Activated B cell treated with CpG ODN at 0.5 μM for 24 hours (primary cell): ENCODE data around the gene HACD1. TPM values are rescaled to one million over a fixed set of nuclear protein-coding genes. Genes with fewer than 3 reads are reported as not detected.
A peak's percentile ranks its signal among the peaks of the same experiment; 100 is the strongest.

Source experiments
- ATAC-seq: fragments of 200-7000 bp; cut with Tn5 transposase; one replicate; pipeline ENCODE4 v1.10.0; 2021; ENCODE audit warnings: low read depth, mild to moderate bottlenecking, moderate library complexity
- CTCF ChIA-PET: fragments of 350-600 bp; sonication (Branson Sonifier 250); formaldehyde crosslinking; loops from one replicate; lab custom pipeline; 2021; ENCODE audit warnings: antibody characterized with exemption; lab: Charles Lee
- POLR2A ChIA-PET: fragments of 350-600 bp; sonication (Branson Sonifier 250); formaldehyde crosslinking; loops from one replicate; lab custom pipeline; 2021; ENCODE audit warnings: antibody characterized with exemption; lab: Charles Lee
- DNase-seq: peaks from one replicate; pipeline ENCODE4 v3.0.0; 2022
- H3K27ac Mint-ChIP-seq: one replicate; pipeline ENCODE4 v1.8.0; 2020; ENCODE audit warnings: mixed read lengths
- H3K27me3 Mint-ChIP-seq: one replicate; pipeline ENCODE4 v1.8.0; 2021; ENCODE audit warnings: mixed read lengths
- H3K36me3 Mint-ChIP-seq: one replicate; pipeline ENCODE4 v1.8.0; 2021; ENCODE audit warnings: low read depth, mixed read lengths
- H3K4me1 Mint-ChIP-seq: one replicate; pipeline ENCODE4 v1.8.0; 2021; ENCODE audit warnings: mixed read lengths
- H3K4me3 Mint-ChIP-seq: one replicate; pipeline ENCODE4 v1.8.0; 2020; ENCODE audit warnings: mild to moderate bottlenecking, mixed read lengths
- H3K9me3 Mint-ChIP-seq: one replicate; pipeline ENCODE4 v1.8.0; 2020; ENCODE audit warnings: mixed read lengths
- intact Hi-C: fragments of 100-400 bp; cut with micrococcal nuclease; formaldehyde crosslinking; loops from one replicate; pipeline ENCODE4 v1.15.1; 2024
- total RNA-seq: library from RNA; stranded (reverse); gene quantifications from 2 replicates; pipeline ENCODE4 v1.2.3, GENCODE V29; 2022
- TF ChIP-seq, protein P1 (sequence below): fragments of 200-600 bp; IDR thresholded peaks from one replicate; pipeline ENCODE4 v1.8.0; 2022; ENCODE audit warnings: antibody characterized with exemption, mild to moderate bottlenecking

Gene HACD1
- total RNA-seq, 1 donor from 2014 or later = 1.8 TPM

DNA sequence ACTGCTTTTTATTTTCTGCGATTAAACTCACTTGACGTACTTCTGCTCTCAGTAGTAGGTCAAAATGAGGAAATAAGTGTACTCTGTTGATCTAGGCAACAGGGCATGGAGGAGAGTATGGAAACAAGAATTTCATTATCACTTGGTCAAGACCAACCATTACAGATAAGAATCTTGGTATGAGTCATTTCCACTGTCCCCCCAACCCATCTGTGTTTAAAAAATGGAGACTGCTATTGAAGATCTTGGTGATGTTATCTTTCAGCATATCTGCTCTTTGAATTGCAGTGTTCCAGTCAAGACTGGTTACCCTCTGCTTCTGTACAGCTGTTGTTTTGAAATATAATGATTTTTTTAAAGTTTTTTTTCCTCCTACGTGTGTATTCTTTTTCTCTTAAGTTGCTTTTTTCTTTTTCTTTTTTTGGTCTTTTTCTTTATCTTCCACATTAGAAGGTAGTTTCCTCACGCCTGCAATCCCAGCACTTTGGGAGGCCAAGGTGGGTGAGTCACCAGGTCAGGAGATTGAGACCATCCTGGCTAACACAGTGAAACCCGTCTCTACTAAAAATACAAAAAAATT is 38.5 kb upstream of the HACD1 start:
- Mint-ChIP-seq H3K27me3 (no peaks in the 10 kb centered on the region), H3K4me3 (peak overlapping the region; percentile 50), H3K9me3 (peaks cover 2% of the 10 kb centered on the region), H3K36me3 (peaks cover 45% of the 10 kb centered on the region), H3K27ac (peak overlapping the region; percentile 70), H3K4me1 (peaks cover 59% of the 10 kb centered on the region)
- DNase-seq (no peak), ATAC-seq (peak; percentile 91)
- POLR2A ChIA-PET = interaction anchor here (1.0 to 2.0 kb wide), 3 partner anchors 11 to 14 kb away, joined by 3 to 22 read pairs (median 7); partner anchors contain the start of gene STAM
- intact Hi-C loops = loop anchor here (1.0 to 5.0 kb wide), 4 partner anchors 11 to 1002 kb away; partner anchors contain the start of genes ARL5B, HACD1 and STAM
- CTCF ChIA-PET = interaction anchor here (1.4 kb wide), 1 partner anchor 12 kb away, joined by 3 read pairs; the partner anchor contains the start of gene STAM
- TF ChIP-seq, protein P1, sequence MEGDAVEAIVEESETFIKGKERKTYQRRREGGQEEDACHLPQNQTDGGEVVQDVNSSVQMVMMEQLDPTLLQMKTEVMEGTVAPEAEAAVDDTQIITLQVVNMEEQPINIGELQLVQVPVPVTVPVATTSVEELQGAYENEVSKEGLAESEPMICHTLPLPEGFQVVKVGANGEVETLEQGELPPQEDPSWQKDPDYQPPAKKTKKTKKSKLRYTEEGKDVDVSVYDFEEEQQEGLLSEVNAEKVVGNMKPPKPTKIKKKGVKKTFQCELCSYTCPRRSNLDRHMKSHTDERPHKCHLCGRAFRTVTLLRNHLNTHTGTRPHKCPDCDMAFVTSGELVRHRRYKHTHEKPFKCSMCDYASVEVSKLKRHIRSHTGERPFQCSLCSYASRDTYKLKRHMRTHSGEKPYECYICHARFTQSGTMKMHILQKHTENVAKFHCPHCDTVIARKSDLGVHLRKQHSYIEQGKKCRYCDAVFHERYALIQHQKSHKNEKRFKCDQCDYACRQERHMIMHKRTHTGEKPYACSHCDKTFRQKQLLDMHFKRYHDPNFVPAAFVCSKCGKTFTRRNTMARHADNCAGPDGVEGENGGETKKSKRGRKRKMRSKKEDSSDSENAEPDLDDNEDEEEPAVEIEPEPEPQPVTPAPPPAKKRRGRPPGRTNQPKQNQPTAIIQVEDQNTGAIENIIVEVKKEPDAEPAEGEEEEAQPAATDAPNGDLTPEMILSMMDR = no peak

DNA sequence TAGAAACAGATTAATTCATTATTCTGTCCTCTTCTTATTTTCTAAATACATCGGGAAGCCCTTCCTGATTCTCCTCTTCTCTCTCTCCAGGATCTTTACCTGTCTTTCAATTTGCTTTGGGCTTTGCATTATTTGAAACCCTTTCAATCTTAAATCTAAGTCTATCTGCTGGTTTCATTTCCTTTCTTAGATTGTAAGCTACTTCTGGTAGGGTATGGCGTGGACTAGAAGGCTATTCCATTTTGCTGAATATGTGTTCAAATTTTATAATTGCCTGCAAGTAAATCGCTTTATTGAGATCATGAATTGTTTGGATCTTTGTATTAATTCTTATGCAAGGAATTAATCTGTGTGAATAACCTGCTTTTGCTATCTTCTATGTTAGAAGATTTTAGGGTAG is 37.8 kb upstream of the HACD1 start:
- peak overlapping the region; percentile 70 for H3K27ac Mint-ChIP-seq
- DNase-seq (no peak), ATAC-seq (peak; percentile 35)
- H3K4me3 Mint-ChIP-seq = peak overlapping the region; percentile 1
- no peaks in the 10 kb centered on the region for H3K27me3 Mint-ChIP-seq
- ChIA-PET POLR2A (interaction anchor here (0.8 to 2.0 kb wide), 3 partner anchors 10 to 38 kb away, joined by 3 to 22 read pairs (median 7); partner anchors contain the start of genes HACD1 and STAM), CTCF (interaction anchor here (1.4 kb wide), 1 partner anchor 11 kb away, joined by 3 read pairs; the partner anchor contains the start of gene STAM)
- TF ChIP-seq, protein P1 = no peak
- peaks cover 65% of the 10 kb centered on the region for H3K4me1 Mint-ChIP-seq
- peaks cover 2% of the 10 kb centered on the region for H3K9me3 Mint-ChIP-seq
- H3K36me3 Mint-ChIP-seq = peaks cover 48% of the 10 kb centered on the region
- intact Hi-C loops = loop anchor here (1.0 to 5.0 kb wide), 4 partner anchors 11 to 1002 kb away; partner anchors contain the start of genes ARL5B, HACD1 and STAM

DNA sequence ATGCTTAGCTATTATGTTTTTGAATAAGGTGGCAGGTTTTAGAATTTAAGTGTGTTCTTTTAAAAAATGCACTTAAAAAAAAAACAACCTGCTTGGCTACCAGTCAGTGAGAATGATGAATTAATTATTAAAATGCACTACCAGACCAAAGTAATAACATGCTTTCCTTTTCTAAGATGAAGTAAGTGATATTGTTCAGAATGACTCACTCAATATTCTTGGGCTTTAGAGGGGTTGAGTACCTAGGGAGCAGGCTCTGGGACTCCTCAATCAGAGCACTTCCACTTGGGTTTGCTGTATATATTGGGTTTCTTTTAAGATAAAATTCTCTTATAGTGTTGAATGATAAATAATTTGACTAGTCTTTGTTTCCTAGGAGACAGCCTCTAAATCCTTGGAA is 35.4 kb upstream of the HACD1 start:
- POLR2A ChIA-PET = no interaction called here

DNA sequence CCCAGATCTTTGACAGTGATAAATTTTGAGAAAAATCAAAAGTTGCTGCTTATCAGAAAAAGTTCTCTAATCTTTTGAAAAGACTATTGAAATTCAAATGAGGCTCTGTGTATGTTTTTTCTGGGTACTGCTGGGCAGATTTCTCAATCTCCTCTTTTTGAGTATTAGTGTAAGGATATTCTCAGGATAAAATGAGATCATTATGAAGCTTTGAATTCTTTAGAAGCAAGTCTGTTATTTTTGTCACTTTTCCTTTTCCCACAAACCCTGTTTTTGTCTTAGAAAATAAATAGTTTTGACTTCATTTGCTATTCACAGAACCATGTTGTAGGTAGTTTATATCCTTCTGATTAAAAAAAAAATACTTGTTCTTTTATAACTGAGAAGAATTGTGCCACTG is 34.7 kb upstream of the HACD1 start:
- H3K9me3 Mint-ChIP-seq = peaks cover 2% of the 10 kb centered on the region
- DNase-seq (no peak), ATAC-seq (no peak)
- peaks cover 53% of the 10 kb centered on the region for H3K36me3 Mint-ChIP-seq
- ChIA-PET CTCF (no interaction called here), POLR2A (no interaction called here)
- TF ChIP-seq, protein P1 = no peak
- intact Hi-C loops = no loop called here
- H3K4me3 Mint-ChIP-seq = no peak overlapping the region
- H3K27ac Mint-ChIP-seq = no peak overlapping the region
- peaks cover 69% of the 10 kb centered on the region for H3K4me1 Mint-ChIP-seq
- H3K27me3 Mint-ChIP-seq = no peaks in the 10 kb centered on the region

More for the DNA sequence above, 35.4 kb upstream of the HACD1 start:
- no peak overlapping the region for H3K4me3 Mint-ChIP-seq
- peaks cover 2% of the 10 kb centered on the region for H3K9me3 Mint-ChIP-seq
- peaks cover 52% of the 10 kb centered on the region for H3K36me3 Mint-ChIP-seq
- CTCF ChIA-PET = no interaction called here
- no peak for ATAC-seq
- TF ChIP-seq, protein P1 = no peak
- intact Hi-C loops = no loop called here
- peaks cover 70% of the 10 kb centered on the region for H3K4me1 Mint-ChIP-seq
- H3K27ac Mint-ChIP-seq = no peak overlapping the region
- DNase-seq = no peak
- no peaks in the 10 kb centered on the region for H3K27me3 Mint-ChIP-seq

DNA sequence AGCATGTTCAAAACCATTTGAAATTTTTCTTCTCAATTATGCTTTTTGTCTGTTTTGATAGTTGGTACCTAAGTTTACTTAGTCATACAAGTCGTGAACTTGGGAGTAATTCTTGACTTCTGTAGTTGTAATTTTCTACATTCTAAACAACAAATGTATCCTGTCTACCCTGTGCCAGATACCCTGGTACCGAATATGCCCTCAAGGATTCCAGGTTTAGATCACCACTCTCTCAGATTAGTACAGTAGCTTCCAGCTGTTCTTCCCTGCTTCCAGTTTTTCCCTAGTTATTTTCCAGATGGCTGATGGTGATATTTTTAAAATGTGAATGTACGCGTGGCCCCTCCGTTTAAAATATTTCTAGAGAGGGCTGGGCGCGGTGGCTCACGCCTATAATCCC is 33.2 kb upstream of the HACD1 start:
- H3K27me3 Mint-ChIP-seq = no peaks in the 10 kb centered on the region
- ATAC-seq (no peak), DNase-seq (no peak)
- TF ChIP-seq, protein P1 = no peak
- intact Hi-C loops = no loop called here
- H3K4me1 Mint-ChIP-seq = peaks cover 69% of the 10 kb centered on the region
- peaks cover 49% of the 10 kb centered on the region for H3K36me3 Mint-ChIP-seq
- H3K27ac Mint-ChIP-seq = no peak overlapping the region
- ChIA-PET POLR2A (no interaction called here), CTCF (no interaction called here)
- peaks cover 2% of the 10 kb centered on the region for H3K9me3 Mint-ChIP-seq
- no peak overlapping the region for H3K4me3 Mint-ChIP-seq
